Measurements from ENCODE around the gene RASA1. TPM values are rescaled to one million over a fixed set of nuclear protein-coding genes. Genes with fewer than 3 reads are reported as not detected.

Gene RASA1
- total and polyA plus RNA-seq, 2 experiments from 2014 or later = 9.3 to 35.0 TPM

- DNase-seq (ENCODE audit: low spot score) (no peak), ATAC-seq (no peak)
- Mint-ChIP-seq H3K27ac (0 out of 2 replicates have a peak overlapping the region, but pooled peaks have one; percentile 93), H3K4me3 (peak overlapping the region; percentile 97), H3K27me3 (ENCODE audit: insufficient read depth, low read depth, poor library complexity) (peaks cover 5% of the 10 kb centered on the region), H3K4me1 (peaks cover 9% of the 10 kb centered on the region), H3K9me3 (no peaks in the 10 kb centered on the region), H3K36me3 (ENCODE audit: low read depth) (peaks cover 43% of the 10 kb centered on the region)
- peak overlapping the region; percentile 95; the same call in 1 of the 2 replicates for H2AFZ ChIP-seq
- H4K20me1 ChIP-seq (replicated peaks; ENCODE audit: insufficient read depth) = no peaks in the 10 kb centered on the region; the same call in 1 of the 2 replicates
- no peak overlapping the region for H3K27ac ChIP-seq (ENCODE audit: low read depth)
- H3K4me3 ChIP-seq = peak overlapping the region; percentile 96
- H3K79me2 ChIP-seq (replicated peaks; ENCODE audit: insufficient read depth) = peaks cover 27% of the 10 kb centered on the region
- TF ChIP-seq NANOG (IDR thresholded peaks at IDR 0.05; ENCODE audit: borderline replicate concordance) = no peak
- TF ChIP-seq STAT1 (IDR thresholded peaks at IDR 0.05; ENCODE audit: unreplicated experiment) = no peak
- TF ChIP-seq REST (IDR thresholded peaks at IDR 0.05; ENCODE audit: unreplicated experiment) = no peak
- no peak for TF ChIP-seq ZNF114 (CRISPR knock-in tag; IDR thresholded peaks at IDR 0.05)
- no peak for TF ChIP-seq JUNB (IDR thresholded peaks at IDR 0.05; ENCODE audit: unreplicated experiment)
- no peak for TF ChIP-seq ZNF331 (CRISPR knock-in tag; IDR thresholded peaks at IDR 0.05; ENCODE audit: low read depth)
- TF ChIP-seq, protein P1, sequence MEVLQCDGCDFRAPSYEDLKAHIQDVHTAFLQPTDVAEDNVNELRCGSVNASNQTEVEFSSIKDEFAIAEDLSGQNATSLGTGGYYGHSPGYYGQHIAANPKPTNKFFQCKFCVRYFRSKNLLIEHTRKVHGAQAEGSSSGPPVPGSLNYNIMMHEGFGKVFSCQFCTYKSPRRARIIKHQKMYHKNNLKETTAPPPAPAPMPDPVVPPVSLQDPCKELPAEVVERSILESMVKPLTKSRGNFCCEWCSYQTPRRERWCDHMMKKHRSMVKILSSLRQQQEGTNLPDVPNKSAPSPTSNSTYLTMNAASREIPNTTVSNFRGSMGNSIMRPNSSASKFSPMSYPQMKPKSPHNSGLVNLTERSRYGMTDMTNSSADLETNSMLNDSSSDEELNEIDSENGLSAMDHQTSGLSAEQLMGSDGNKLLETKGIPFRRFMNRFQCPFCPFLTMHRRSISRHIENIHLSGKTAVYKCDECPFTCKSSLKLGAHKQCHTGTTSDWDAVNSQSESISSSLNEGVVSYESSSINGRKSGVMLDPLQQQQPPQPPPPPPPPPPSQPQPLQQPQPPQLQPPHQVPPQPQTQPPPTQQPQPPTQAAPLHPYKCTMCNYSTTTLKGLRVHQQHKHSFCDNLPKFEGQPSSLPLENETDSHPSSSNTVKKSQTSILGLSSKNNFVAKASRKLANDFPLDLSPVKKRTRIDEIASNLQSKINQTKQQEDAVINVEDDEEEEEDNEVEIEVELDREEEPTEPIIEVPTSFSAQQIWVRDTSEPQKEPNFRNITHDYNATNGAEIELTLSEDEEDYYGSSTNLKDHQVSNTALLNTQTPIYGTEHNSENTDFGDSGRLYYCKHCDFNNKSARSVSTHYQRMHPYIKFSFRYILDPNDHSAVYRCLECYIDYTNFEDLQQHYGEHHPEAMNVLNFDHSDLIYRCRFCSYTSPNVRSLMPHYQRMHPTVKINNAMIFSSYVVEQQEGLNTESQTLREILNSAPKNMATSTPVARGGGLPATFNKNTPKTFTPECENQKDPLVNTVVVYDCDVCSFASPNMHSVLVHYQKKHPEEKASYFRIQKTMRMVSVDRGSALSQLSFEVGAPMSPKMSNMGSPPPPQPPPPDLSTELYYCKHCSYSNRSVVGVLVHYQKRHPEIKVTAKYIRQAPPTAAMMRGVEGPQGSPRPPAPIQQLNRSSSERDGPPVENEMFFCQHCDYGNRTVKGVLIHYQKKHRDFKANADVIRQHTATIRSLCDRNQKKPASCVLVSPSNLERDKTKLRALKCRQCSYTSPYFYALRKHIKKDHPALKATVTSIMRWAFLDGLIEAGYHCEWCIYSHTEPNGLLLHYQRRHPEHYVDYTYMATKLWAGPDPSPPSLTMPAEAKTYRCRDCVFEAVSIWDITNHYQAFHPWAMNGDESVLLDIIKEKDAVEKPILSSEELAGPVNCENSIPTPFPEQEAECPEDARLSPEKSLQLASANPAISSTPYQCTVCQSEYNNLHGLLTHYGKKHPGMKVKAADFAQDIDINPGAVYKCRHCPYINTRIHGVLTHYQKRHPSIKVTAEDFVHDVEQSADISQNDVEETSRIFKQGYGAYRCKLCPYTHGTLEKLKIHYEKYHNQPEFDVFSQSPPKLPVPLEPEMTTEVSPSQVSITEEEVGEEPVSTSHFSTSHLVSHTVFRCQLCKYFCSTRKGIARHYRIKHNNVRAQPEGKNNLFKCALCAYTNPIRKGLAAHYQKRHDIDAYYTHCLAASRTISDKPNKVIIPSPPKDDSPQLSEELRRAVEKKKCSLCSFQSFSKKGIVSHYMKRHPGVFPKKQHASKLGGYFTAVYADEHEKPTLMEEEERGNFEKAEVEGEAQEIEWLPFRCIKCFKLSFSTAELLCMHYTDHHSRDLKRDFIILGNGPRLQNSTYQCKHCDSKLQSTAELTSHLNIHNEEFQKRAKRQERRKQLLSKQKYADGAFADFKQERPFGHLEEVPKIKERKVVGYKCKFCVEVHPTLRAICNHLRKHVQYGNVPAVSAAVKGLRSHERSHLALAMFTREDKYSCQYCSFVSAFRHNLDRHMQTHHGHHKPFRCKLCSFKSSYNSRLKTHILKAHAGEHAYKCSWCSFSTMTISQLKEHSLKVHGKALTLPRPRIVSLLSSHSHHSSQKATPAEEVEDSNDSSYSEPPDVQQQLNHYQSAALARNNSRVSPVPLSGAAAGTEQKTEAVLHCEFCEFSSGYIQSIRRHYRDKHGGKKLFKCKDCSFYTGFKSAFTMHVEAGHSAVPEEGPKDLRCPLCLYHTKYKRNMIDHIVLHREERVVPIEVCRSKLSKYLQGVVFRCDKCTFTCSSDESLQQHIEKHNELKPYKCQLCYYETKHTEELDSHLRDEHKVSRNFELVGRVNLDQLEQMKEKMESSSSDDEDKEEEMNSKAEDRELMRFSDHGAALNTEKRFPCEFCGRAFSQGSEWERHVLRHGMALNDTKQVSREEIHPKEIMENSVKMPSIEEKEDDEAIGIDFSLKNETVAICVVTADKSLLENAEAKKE (CRISPR knock-in tag; IDR thresholded peaks at IDR 0.05) = no peak
- no peak for TF ChIP-seq ETS1 (IDR thresholded peaks at IDR 0.05)
- no peak for TF ChIP-seq EZH2 (IDR thresholded peaks at IDR 0.05; ENCODE audit: low read depth, unreplicated experiment)
- TF ChIP-seq, protein P2, sequence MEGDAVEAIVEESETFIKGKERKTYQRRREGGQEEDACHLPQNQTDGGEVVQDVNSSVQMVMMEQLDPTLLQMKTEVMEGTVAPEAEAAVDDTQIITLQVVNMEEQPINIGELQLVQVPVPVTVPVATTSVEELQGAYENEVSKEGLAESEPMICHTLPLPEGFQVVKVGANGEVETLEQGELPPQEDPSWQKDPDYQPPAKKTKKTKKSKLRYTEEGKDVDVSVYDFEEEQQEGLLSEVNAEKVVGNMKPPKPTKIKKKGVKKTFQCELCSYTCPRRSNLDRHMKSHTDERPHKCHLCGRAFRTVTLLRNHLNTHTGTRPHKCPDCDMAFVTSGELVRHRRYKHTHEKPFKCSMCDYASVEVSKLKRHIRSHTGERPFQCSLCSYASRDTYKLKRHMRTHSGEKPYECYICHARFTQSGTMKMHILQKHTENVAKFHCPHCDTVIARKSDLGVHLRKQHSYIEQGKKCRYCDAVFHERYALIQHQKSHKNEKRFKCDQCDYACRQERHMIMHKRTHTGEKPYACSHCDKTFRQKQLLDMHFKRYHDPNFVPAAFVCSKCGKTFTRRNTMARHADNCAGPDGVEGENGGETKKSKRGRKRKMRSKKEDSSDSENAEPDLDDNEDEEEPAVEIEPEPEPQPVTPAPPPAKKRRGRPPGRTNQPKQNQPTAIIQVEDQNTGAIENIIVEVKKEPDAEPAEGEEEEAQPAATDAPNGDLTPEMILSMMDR (conservative IDR thresholded peaks at IDR 0.05; ENCODE audit: low read depth in 2 of 2) = no peak
- no peak for TF ChIP-seq EZH2phosphoT487 (IDR thresholded peaks at IDR 0.05; ENCODE audit: unreplicated experiment)
- H3K36me3 ChIP-seq (ENCODE audit: insufficient read depth) = peaks cover 26% of the 10 kb centered on the region
- H3K4me1 ChIP-seq (ENCODE audit: insufficient read depth) = peaks cover 7% of the 10 kb centered on the region; the same call in 1 of the 2 replicates
- no peaks in the 10 kb centered on the region for H3F3A ChIP-seq (replicated peaks; ENCODE audit: low read depth)
- H3K27me3 ChIP-seq (ENCODE audit: insufficient read depth) = no peaks in the 10 kb centered on the region
- H3K4me2 ChIP-seq = peak overlapping the region; percentile 95
- no peaks in the 10 kb centered on the region for H3K9me2 ChIP-seq (ENCODE audit: insufficient read depth)
Measured at GRCh38 chr5:87411586-87411972, 143.9 kb downstream of the RASA1 start.
